ENCODE results near the gene ACAA1. TPM values are rescaled to one million over a fixed set of nuclear protein-coding genes. Genes with fewer than 3 reads are reported as not detected.
A peak's percentile ranks its signal among the peaks of the same experiment; 100 is the strongest.

ACAA1 gene
- total RNA-seq, 6 experiments from 2014 or later, result 192 to 441 (median 309) TPM

DNA sequence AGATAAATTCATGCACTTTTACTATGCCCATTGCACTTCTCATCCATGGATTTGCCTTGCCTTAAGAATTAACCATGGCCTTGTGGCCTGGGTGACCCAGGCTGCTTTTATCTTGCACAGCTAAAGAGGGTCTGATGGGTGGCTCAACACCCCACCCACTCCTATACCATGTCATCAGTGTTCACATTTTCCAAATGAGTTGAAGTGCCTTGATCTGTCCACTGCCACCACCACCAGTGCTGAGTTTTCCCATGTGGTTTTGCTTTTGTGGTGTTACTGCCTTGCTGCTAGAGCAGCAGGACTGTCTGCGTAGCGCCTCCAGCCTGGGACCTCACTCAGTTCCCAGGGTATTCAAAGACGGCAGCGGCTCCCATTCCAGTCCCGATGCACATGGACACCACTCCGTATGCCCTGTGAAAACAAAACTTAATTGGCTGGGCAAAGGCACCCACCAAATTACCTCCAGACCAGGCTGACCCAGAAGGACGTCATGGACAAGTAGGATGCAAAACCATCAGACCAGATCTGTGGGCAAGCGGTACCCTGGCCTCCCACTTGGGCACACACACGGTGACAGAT is 14.1 kb downstream of the ACAA1 start:
- intact Hi-C loops (cut with DNase I), result loop anchor here in 1 of 2 donors (10.0 kb wide), 1 partner anchor 352 kb away; no protein-coding TSS in a partner anchor
- no peaks in the 10 kb centered on the region for H3K27me3 ChIP-seq
- no peak overlapping the region for H3K4me3 ChIP-seq
- ATAC-seq, result no peak
- 84% methylated on average over 7 of the region's 9 CpGs for WGBS (ENCODE audit: insufficient coverage, low coverage, low lambda C conversion rate, missing lambda C conversion rate)
- DNase-seq, result peak in 1 of 3 donors; percentile 5
- peaks cover 0 to 75% (median 50%) of the 10 kb centered on the region in 4 donors for H3K36me3 ChIP-seq
- peaks cover 0 to 63% (median 31%) of the 10 kb centered on the region in 4 donors for H3K4me1 ChIP-seq
- TF ChIP-seq, protein P1, sequence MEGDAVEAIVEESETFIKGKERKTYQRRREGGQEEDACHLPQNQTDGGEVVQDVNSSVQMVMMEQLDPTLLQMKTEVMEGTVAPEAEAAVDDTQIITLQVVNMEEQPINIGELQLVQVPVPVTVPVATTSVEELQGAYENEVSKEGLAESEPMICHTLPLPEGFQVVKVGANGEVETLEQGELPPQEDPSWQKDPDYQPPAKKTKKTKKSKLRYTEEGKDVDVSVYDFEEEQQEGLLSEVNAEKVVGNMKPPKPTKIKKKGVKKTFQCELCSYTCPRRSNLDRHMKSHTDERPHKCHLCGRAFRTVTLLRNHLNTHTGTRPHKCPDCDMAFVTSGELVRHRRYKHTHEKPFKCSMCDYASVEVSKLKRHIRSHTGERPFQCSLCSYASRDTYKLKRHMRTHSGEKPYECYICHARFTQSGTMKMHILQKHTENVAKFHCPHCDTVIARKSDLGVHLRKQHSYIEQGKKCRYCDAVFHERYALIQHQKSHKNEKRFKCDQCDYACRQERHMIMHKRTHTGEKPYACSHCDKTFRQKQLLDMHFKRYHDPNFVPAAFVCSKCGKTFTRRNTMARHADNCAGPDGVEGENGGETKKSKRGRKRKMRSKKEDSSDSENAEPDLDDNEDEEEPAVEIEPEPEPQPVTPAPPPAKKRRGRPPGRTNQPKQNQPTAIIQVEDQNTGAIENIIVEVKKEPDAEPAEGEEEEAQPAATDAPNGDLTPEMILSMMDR (IDR thresholded peaks at IDR 0.05), result no peak
- no peak for TF ChIP-seq POLR2A (IDR thresholded peaks at IDR 0.05)
- H3K9me3 ChIP-seq, result no peaks in the 10 kb centered on the region
- peak overlapping the region in 1 of 3 donors; percentile 16 for H3K27ac ChIP-seq

DNA sequence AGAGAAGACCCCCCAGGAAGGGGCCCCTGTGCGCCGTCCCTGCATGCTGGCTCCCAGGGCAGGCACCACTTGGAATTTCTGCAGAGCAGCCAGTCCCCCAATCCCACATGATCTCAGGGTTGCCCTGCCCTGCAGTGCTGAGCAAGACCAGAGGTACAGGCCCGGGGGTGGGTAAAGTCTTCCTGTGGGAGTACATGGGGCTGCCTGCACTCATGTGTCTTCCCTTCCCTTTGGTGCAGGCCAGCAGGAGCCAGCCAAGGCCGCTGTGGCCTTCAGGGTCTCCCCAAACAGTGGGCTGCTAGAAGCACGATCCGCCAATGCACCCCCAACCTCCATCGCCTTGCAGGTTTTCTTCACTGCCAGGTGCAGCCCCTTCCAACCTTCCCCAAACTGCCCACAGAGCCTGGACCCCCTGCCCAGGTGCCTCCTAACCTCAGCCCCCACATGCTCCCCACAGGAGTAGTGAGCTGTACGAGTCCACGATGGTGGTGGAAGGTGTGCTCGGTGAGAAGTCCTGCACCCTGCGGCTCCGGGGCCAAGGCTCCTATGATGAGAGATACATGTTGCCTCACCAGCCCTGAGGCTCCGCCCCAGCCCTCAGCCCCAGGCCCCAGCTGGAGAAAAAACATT is 15.0 kb downstream of the ACAA1 start:
- no peaks in the 10 kb centered on the region for H3K9me3 ChIP-seq
- intact Hi-C loops (cut with DNase I), result loop anchor here in 1 of 2 donors (10.0 kb wide), 1 partner anchor 353 kb away; no protein-coding TSS in a partner anchor
- H3K36me3 ChIP-seq, result peaks cover 0 to 66% (median 44%) of the 10 kb centered on the region in 4 donors
- H3K27ac ChIP-seq, result peak overlapping the region in 1 of 3 donors; percentile 8
- DNase-seq (peak; percentile 20 to 49 (median 48)), ATAC-seq (no peak)
- no peak overlapping the region for H3K4me3 ChIP-seq
- TF ChIP-seq, protein P1 (IDR thresholded peaks at IDR 0.05), result no peak
- no peak for TF ChIP-seq POLR2A (IDR thresholded peaks at IDR 0.05)
- H3K27me3 ChIP-seq, result no peaks in the 10 kb centered on the region
- peaks cover 0 to 67% (median 26%) of the 10 kb centered on the region in 4 donors for H3K4me1 ChIP-seq
- 39% methylated on average over 6 of the region's 13 CpGs for WGBS (ENCODE audit: insufficient coverage, low coverage, low lambda C conversion rate, missing lambda C conversion rate)

DNA sequence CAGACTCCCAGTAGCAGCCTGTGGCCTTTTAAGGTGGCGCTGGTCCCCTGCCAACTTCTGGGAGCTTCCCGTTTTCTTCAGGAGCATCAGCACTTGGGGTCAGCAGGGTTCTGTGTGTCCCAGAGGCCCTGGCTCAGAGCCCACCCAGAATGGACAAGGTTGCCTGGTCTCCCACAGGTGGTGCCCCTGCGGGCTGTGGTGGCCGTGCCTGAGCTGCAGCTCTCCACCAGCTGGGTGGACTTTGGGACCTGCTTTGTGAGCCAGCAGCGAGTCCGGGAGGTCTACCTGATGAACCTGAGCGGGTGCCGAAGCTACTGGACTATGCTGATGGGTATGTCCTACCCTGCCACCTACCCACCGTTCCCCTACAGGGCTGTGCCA is 15.5 kb downstream of the ACAA1 start:
- intact Hi-C loops (cut with DNase I), result loop anchor here in 1 of 2 donors (10.0 kb wide), 1 partner anchor 353 kb away; no protein-coding TSS in a partner anchor
- H3K27ac ChIP-seq, result peak overlapping the region in 1 of 3 donors; percentile 8
- H3K36me3 ChIP-seq, result peaks cover 0 to 61% (median 40%) of the 10 kb centered on the region in 4 donors
- 20% methylated on average over 1 of the region's 9 CpGs for WGBS (ENCODE audit: insufficient coverage, low coverage, low lambda C conversion rate, missing lambda C conversion rate)
- no peak overlapping the region for H3K4me3 ChIP-seq
- H3K4me1 ChIP-seq, result peaks cover 0 to 68% (median 25%) of the 10 kb centered on the region in 4 donors
- no peaks in the 10 kb centered on the region for H3K27me3 ChIP-seq
- DNase-seq (peak; percentile 27 to 74 (median 68)), ATAC-seq (no peak)
- H3K9me3 ChIP-seq, result no peaks in the 10 kb centered on the region
- TF ChIP-seq POLR2A (IDR thresholded peaks at IDR 0.05), result no peak
- TF ChIP-seq, protein P1 (IDR thresholded peaks at IDR 0.05), result no peak

DNA sequence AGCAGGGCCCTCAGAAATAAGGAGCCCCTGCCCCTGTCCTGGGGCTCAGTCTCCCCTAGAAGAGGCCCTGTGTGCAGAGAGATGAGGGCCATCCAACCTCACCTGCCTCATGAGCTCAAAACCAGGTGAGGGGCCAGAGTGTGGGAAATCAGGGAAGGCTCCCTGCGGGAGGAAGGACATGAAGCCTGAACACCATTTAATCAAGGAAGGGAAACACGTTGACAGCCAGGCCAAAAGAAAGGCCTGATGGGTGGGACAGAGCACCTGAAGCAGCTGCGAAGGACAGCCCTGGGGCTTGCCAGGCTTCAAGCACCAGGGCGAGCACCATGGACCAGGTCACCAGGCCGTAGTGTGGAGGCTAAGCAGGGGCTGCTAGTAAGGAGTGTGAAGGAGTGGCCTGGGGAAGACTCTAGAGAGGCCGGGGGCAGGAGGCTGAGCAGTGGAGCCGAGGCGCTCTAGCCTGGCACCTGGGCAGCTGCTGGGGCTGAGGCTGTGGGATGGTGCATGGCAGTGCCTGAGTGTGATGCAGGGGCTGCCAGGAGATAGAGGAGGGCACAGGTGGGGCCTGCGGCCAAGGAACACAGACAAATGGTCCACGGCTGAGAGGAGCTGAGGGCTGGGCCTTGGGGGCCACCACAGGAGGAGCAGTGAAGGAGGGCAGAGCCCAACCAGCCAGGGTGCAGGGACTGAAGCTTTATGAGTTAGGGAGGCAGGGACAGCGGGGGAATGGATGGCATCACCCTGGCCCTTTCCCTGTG is 16.1 kb downstream of the ACAA1 start:
- TF ChIP-seq POLR2A (IDR thresholded peaks at IDR 0.05), result no peak
- TF ChIP-seq, protein P1 (IDR thresholded peaks at IDR 0.05), result no peak
- Histone ChIP-seq H3K27me3 (no peaks in the 10 kb centered on the region), H3K27ac (peak overlapping the region in 1 of 3 donors; percentile 13), H3K4me1 (peaks cover 0 to 63% (median 25%) of the 10 kb centered on the region in 4 donors), H3K9me3 (no peaks in the 10 kb centered on the region), H3K36me3 (peaks cover 0 to 59% (median 38%) of the 10 kb centered on the region in 4 donors), H3K4me3 (no peak overlapping the region)
- ATAC-seq, result no peak
- DNase-seq, result peak; percentile 11 to 54 (median 45)
- WGBS (ENCODE audit: insufficient coverage, low coverage, low lambda C conversion rate, missing lambda C conversion rate), result 74% methylated on average over 3 of the region's 11 CpGs
- intact Hi-C loops (cut with DNase I), result loop anchor here in 1 of 2 donors (10.0 kb wide), 1 partner anchor 354 kb away; no protein-coding TSS in a partner anchor

Data from right lobe of liver (tissue), 6 donors.